OCI-LY3 (cell line): ENCODE measurements around the gene GOLGA6L10.
"Not testable (repeated sequence)": the region's sequence is repeated elsewhere in the genome, so short reads cannot be mapped to it uniquely, and the experiment has no call there.

Experiments
- H2AFZ ChIP-seq: fragments of 200-600, 300-600 bp; shearing (Covaris generic); 2 replicates; pipeline ENCODE4 v1.6.0; 2014; ENCODE audit warnings: antibody characterized with exemption, low read depth, low read length
- H3K27ac ChIP-seq: fragments of 200-600, 300-600 bp; sonication (generic); 2 replicates; pipeline ENCODE4 v1.5.1; 2014; ENCODE audit warnings: mild to moderate bottlenecking, low read length, moderate library complexity, mixed read lengths
- H3K27me3 ChIP-seq: fragments of 200-600, 300-600 bp; sonication (generic); 2 replicates; pipeline ENCODE4 v1.6.1; 2014; ENCODE audit warnings: low read depth, low read length, mixed read lengths
- H3K36me3 ChIP-seq: fragments of 200-600, 300-600 bp; sonication (generic); replicated peaks from 2 replicates; pipeline ENCODE3; 2014; ENCODE audit warnings: low read depth, low read length, mixed read lengths
- H3K4me1 ChIP-seq: fragments of 300-600, 200-600 bp; sonication (generic); 2 replicates; pipeline ENCODE4 v1.6.1; 2014; ENCODE audit warnings: low read length, mixed read lengths
- H3K4me2 ChIP-seq: fragments of 200-600, 300-600 bp; sonication (generic); 2 replicates; pipeline ENCODE4 v1.6.1; 2014; ENCODE audit warnings: low read length, mixed read lengths
- H3K4me3 ChIP-seq: fragments of 300-600, 200-600 bp; sonication (generic); 2 replicates; pipeline ENCODE4 v1.5.1; 2014; ENCODE audit warnings: antibody characterized with exemption, mild to moderate bottlenecking, low read length, moderate library complexity
- H3K79me2 ChIP-seq: fragments of 300-600, 200-600 bp; shearing (Covaris generic); 2 replicates; pipeline ENCODE4 v1.6.1; 2014; ENCODE audit warnings: mild to moderate bottlenecking, low read length, mixed read lengths
- H3K9ac ChIP-seq: fragments of 300-600, 200-600 bp; shearing (Covaris generic); 2 replicates; pipeline ENCODE4 v1.6.0; 2014; ENCODE audit warnings: mild to moderate bottlenecking, low read length, moderate library complexity
- H3K9me3 ChIP-seq: fragments of 200-600, 300-600 bp; shearing (Covaris generic); 2 replicates; pipeline ENCODE4 v1.6.1; 2014; ENCODE audit warnings: low read length, mixed read lengths; ENCODE audit not compliant: insufficient read depth
- H4K20me1 ChIP-seq: fragments of 200-600, 300-600 bp; sonication (generic); 2 replicates; pipeline ENCODE4 v1.6.1; 2016; ENCODE audit warnings: low read length, mixed read lengths; ENCODE audit not compliant: insufficient read depth
- CTCF ChIP-seq: fragments of 200-600, 300-600 bp; sonication (generic); IDR thresholded peaks from 2 replicates; pipeline ENCODE4 v1.5.1; 2014; ENCODE audit warnings: antibody characterized with exemption, low read length, low read depth
- EZH2phosphoT487 ChIP-seq: fragments of 200-600 bp; shearing (Covaris generic); IDR thresholded peaks from 2 replicates; pipeline ENCODE4 v1.6.1; 2018; ENCODE audit warnings: antibody characterized with exemption, mixed run types, low read depth

The GOLGA6L10 gene

GRCh38 chr15:82312586-82313349 lies 36.5 kb downstream of the GOLGA6L10 start:
- Histone ChIP-seq H3K4me1 (no peaks in the 10 kb centered on the region), H3K27ac (no peak overlapping the region), H2AFZ (no peak overlapping the region), H3K27me3 (peaks cover 7% of the 10 kb centered on the region; the same call in 1 of the 2 replicates), H3K9ac (no peak overlapping the region), H3K79me2 (no peaks in the 10 kb centered on the region), H3K4me2 (no peak overlapping the region), H4K20me1 (no peaks in the 10 kb centered on the region), H3K36me3 (no peaks in the 10 kb centered on the region), H3K4me3 (no peak overlapping the region), H3K9me3 (no peaks in the 10 kb centered on the region)
- no peak for TF ChIP-seq CTCF
- no peak for TF ChIP-seq EZH2phosphoT487

- not testable (repeated sequence) for H3K4me1 ChIP-seq, H2AFZ ChIP-seq, H3K9me3 ChIP-seq, H3K27ac ChIP-seq, H4K20me1 ChIP-seq, H3K27me3 ChIP-seq, H3K36me3 ChIP-seq, H3K4me2 ChIP-seq, H3K4me3 ChIP-seq, H3K9ac ChIP-seq, H3K79me2 ChIP-seq
Measured at GRCh38 chr15:82311321-82311720, 38.0 kb downstream of the GOLGA6L10 start.

GRCh38 chr15:82309802-82310201 lies 39.5 kb downstream of the GOLGA6L10 start:
- Histone ChIP-seq H3K27me3 (peaks cover 7% of the 10 kb centered on the region; the same call in 1 of the 2 replicates), H3K79me2 (no peaks in the 10 kb centered on the region), H3K4me3 (no peak overlapping the region), H4K20me1 (no peaks in the 10 kb centered on the region), H3K4me2 (no peak overlapping the region), H3K9ac (no peak overlapping the region), H3K36me3 (no peaks in the 10 kb centered on the region), H3K4me1 (no peaks in the 10 kb centered on the region), H3K27ac (no peak overlapping the region), H3K9me3 (no peaks in the 10 kb centered on the region), H2AFZ (no peak overlapping the region)
- TF ChIP-seq EZH2phosphoT487: no peak
- TF ChIP-seq CTCF: no peak

GRCh38 chr15:82307714-82308081 lies 41.6 kb downstream of the GOLGA6L10 start:
- H3K4me1 ChIP-seq: no peaks in the 10 kb centered on the region
- no peaks in the 10 kb centered on the region for H3K9me3 ChIP-seq
- no peak overlapping the region for H3K27ac ChIP-seq
- H3K36me3 ChIP-seq: no peaks in the 10 kb centered on the region
- H3K4me3 ChIP-seq: no peak overlapping the region
- no peak overlapping the region for H3K9ac ChIP-seq
- H3K27me3 ChIP-seq: peaks cover 7% of the 10 kb centered on the region; the same call in 1 of the 2 replicates
- H3K4me2 ChIP-seq: no peak overlapping the region
- TF ChIP-seq EZH2phosphoT487: no peak
- TF ChIP-seq CTCF: no peak
- no peaks in the 10 kb centered on the region for H4K20me1 ChIP-seq
- H3K79me2 ChIP-seq: no peaks in the 10 kb centered on the region
- no peak overlapping the region for H2AFZ ChIP-seq
